ENCODE measurements around the gene DDN.

Gene DDN

GRCh38 chr12:48999371-49000131 is at the start of gene DDN:
TSS of gene DDN (minus strand) at chr12:48999375. CDS start at chr12:48999287, 88 bp downstream.
- DNase-seq: no peak

GRCh38 chr12:49048953-49049352 is 49.8 kb upstream of the DDN start:
- DNase-seq: no peak

GRCh38 chr12:49046129-49046895 is 47.1 kb upstream of the DDN start:
- no peak for DNase-seq

GRCh38 chr12:49044660-49045059 is 45.5 kb upstream of the DDN start:
- no peak for DNase-seq

- peak; percentile 37 for DNase-seq
These were observed 44.7 kb upstream of the DDN start for GRCh38 chr12:49043856-49044258.

GRCh38 chr12:49043241-49043640 is 44.1 kb upstream of the DDN start:
- no peak for DNase-seq

- DNase-seq: no peak
These were observed 42.8 kb upstream of the DDN start for GRCh38 chr12:49041881-49042484.

GRCh38 chr12:49041036-49041880 is 42.1 kb upstream of the DDN start:
- DNase-seq: no peak

- DNase-seq: no peak
These were observed 41.2 kb upstream of the DDN start for GRCh38 chr12:49040364-49040855.

- DNase-seq: no peak
These were observed 40.5 kb upstream of the DDN start for GRCh38 chr12:49039421-49040363.

GRCh38 chr12:49038291-49038955 is 39.2 kb upstream of the DDN start:
- no peak for DNase-seq

GRCh38 chr12:49037947-49038237 is 38.7 kb upstream of the DDN start:
- no peak for DNase-seq

GRCh38 chr12:49037111-49037946 is 38.2 kb upstream of the DDN start:
- no peak for DNase-seq

GRCh38 chr12:49036029-49036428 is 36.9 kb upstream of the DDN start:
- no peak for DNase-seq

GRCh38 chr12:49034286-49034622 is 35.1 kb upstream of the DDN start:
- DNase-seq: no peak

- peak; percentile 37 for DNase-seq
These were observed 34.6 kb upstream of the DDN start for GRCh38 chr12:49033611-49034285.

- no peak for DNase-seq
These were observed 33.7 kb upstream of the DDN start for GRCh38 chr12:49032679-49033447.

- DNase-seq: no peak
These were observed 33.1 kb upstream of the DDN start for GRCh38 chr12:49032276-49032675.

Measured in midbrain (tissue), 1 donor.